HG03095 (cell line): ENCODE data around the gene PIAS3.
"Not testable (repeated sequence)": the region's sequence is repeated elsewhere in the genome, so short reads cannot be mapped to it uniquely, and the experiment has no call there.

Experiments
- ATAC-seq: cut with Tn5 transposase; IDR thresholded peaks from one replicate; pipeline ENCODE4 v1.9.1; 2021; ENCODE audit warnings: moderate library complexity; ENCODE audit not compliant: unreplicated experiment

PIAS3 gene

GRCh38 chr1:145877923-145878486 is 19.1 kb upstream of the PIAS3 start:
- ATAC-seq = no peak

GRCh38 chr1:145874646-145875045 is 15.8 kb upstream of the PIAS3 start:
- ATAC-seq = no peak

- no peak for ATAC-seq
These were observed 13.4 kb upstream of the PIAS3 start for GRCh38 chr1:145871994-145872924.

GRCh38 chr1:145868232-145868631 is 9.4 kb upstream of the PIAS3 start:
- no peak for ATAC-seq

- no peak for ATAC-seq
These were observed 4.6 kb upstream of the PIAS3 start for GRCh38 chr1:145863282-145864018.

GRCh38 chr1:145859491-145860023 is 676 bp upstream of the PIAS3 start:
- ATAC-seq = peak; percentile 83

- ATAC-seq = peak; percentile 3
These were observed 512 bp downstream of the PIAS3 start for GRCh38 chr1:145858238-145858900.

GRCh38 chr1:145857170-145857569 is 1.7 kb downstream of the PIAS3 start:
- ATAC-seq = no peak

- no peak for ATAC-seq
These were observed 3.4 kb downstream of the PIAS3 start for GRCh38 chr1:145855426-145855948.

- ATAC-seq = no peak
These were observed 9.3 kb downstream of the PIAS3 start for GRCh38 chr1:145849356-145850160.

- ATAC-seq = no peak
These were observed 11.1 kb downstream of the PIAS3 start for GRCh38 chr1:145847827-145848226.

GRCh38 chr1:145846201-145846612 is 12.7 kb downstream of the PIAS3 start:
- ATAC-seq = no peak

- ATAC-seq = peak; percentile 56
These were observed 13.2 kb downstream of the PIAS3 start, which contains the start of gene NUDT17 for GRCh38 chr1:145845514-145846161. Gene NUDT17 (plus strand): TSS chr1:145845630. CDS start chr1:145845641, 11 bp downstream.

- peak; percentile 64 for ATAC-seq
These were observed 13.8 kb downstream of the PIAS3 start for GRCh38 chr1:145845144-145845513.

GRCh38 chr1:145843031-145843430 is 15.8 kb downstream of the PIAS3 start:
- no peak for ATAC-seq

GRCh38 chr1:145837656-145838055 is 21.2 kb downstream of the PIAS3 start:
- no peak for ATAC-seq

- ATAC-seq = not testable (repeated sequence)
These were observed 28.1 kb downstream of the PIAS3 start for GRCh38 chr1:145830810-145831209.

GRCh38 chr1:145828367-145829026 is 30.4 kb downstream of the PIAS3 start:
- no peak for ATAC-seq

GRCh38 chr1:145827966-145828365 is 30.9 kb downstream of the PIAS3 start:
- no peak for ATAC-seq
